SK-N-SH (cell line): ENCODE results near the gene TINAGL1. TPM values are rescaled to one million over a fixed set of nuclear protein-coding genes. Genes with fewer than 3 reads are reported as not detected.
A peak's percentile ranks its signal among the peaks of the same experiment; 100 is the strongest.

ENCODE experiments used
- CTCF ChIA-PET: fragments of 300-600, 350-600 bp; formaldehyde crosslinking; extraction: SDS; loops from one replicate; lab custom pipeline; 2021; lab: Yijun Ruan, JAX
- POLR2A ChIA-PET: fragments of 350-600 bp; sonication (Branson Sonifier 250); formaldehyde crosslinking; extraction: SDS; loops from one replicate; lab custom pipeline; 2020; ENCODE audit warnings: antibody characterized with exemption, inconsistent platforms; lab: Yijun Ruan, JAX
- DNase-seq: peaks from one replicate; pipeline ENCODE4 v3.0.0; 2012
- H2AFZ ChIP-seq: fragments of 200-600 bp; sonication (generic); 2 replicates; pipeline ENCODE4 v1.8.1; 2016; ENCODE audit warnings: antibody characterized with exemption, mild to moderate bottlenecking, low read depth
- H3F3A ChIP-seq: fragments of 200-600 bp; sonication (generic); replicated peaks from 2 replicates; pipeline ENCODE3; 2016; ENCODE audit warnings: antibody characterized with exemption, mild to moderate bottlenecking; ENCODE audit not compliant: insufficient read depth
- H3K27ac ChIP-seq, 2 experiments: fragments of 200-500 bp in 1 of 2; fragments of 200-600 bp in 1 of 2; sonication (Bioruptor generic) in 1 of 2; sonication (generic), shearing (Covaris generic) in 1 of 2; 2 replicates each; pipeline versions ENCODE4 v1.5.1 to v1.6.1; 2014 to 2016; ENCODE audit warnings: low read depth in 2 of 2, inconsistent platforms in 1 of 2, low read length in 1 of 2, mild to moderate bottlenecking in 1 of 2, mixed read lengths in 1 of 2
- H3K27me3 ChIP-seq: fragments of 200-600 bp; sonication (generic), shearing (Covaris generic); 2 replicates; pipeline ENCODE4 v1.6.1; 2016; ENCODE audit warnings: mixed run types; ENCODE audit not compliant: insufficient read depth
- H3K36me3 ChIP-seq, 2 experiments: fragments of 200-500 bp in 1 of 2; fragments of 200-600 bp in 1 of 2; sonication (Bioruptor generic) in 1 of 2; sonication (generic) in 1 of 2; replicated peaks in 1 of 2; 2 replicates each; pipeline versions ENCODE3 to v1.5.1; 2014 to 2016; ENCODE audit warnings: low read length in 1 of 2, mild to moderate bottlenecking in 1 of 2; ENCODE audit not compliant: insufficient read depth in 2 of 2, control insufficient read depth in 1 of 2
- H3K4me1 ChIP-seq, 2 experiments: fragments of 200-500 bp in 1 of 2; fragments of 200-600 bp in 1 of 2; sonication (Bioruptor generic) in 1 of 2; sonication (generic), shearing (Covaris generic) in 1 of 2; 2 replicates each; pipeline versions ENCODE4 v1.5.1 to v1.6.1; 2014 to 2016; ENCODE audit warnings: low read depth in 1 of 2, low read length in 1 of 2, mixed run types in 1 of 2; ENCODE audit not compliant: insufficient read depth in 2 of 2, control insufficient read depth in 1 of 2
- H3K4me2 ChIP-seq: fragments of 200-600 bp; sonication (generic), shearing (Covaris generic); 2 replicates; pipeline ENCODE4 v1.6.1; 2017; ENCODE audit warnings: mixed run types
- H3K4me3 ChIP-seq, 2 experiments: fragments of 200-500 bp in 1 of 2; fragments of 200-600 bp in 1 of 2; sonication (Bioruptor generic) in 1 of 2; sonication (generic), shearing (Covaris generic) in 1 of 2; 2 replicates each; pipeline versions ENCODE4 v1.5.1 to v1.8.1; 2014 to 2016; ENCODE audit warnings: low read depth in 2 of 2, inconsistent platforms in 1 of 2, low read length in 1 of 2, mild to moderate bottlenecking in 1 of 2, mixed read lengths in 1 of 2, moderate library complexity in 1 of 2
- H3K79me2 ChIP-seq: fragments of 200-600 bp; sonication (generic); 2 replicates; pipeline ENCODE4 v1.8.1; 2017; ENCODE audit warnings: mild to moderate bottlenecking; ENCODE audit not compliant: insufficient read depth
- H3K9ac ChIP-seq: fragments of 200-600 bp; sonication (generic); 2 replicates; pipeline ENCODE4 v1.6.1; 2017; ENCODE audit warnings: mixed run types
- H3K9me2 ChIP-seq: fragments of 200-600 bp; sonication (generic); 2 replicates; pipeline ENCODE4 v1.6.1; 2017; ENCODE audit warnings: mixed run types
- H3K9me3 ChIP-seq: fragments of 200-600 bp; sonication (generic); 2 replicates; pipeline ENCODE4 v1.6.1; 2017; ENCODE audit warnings: mixed run types, mild to moderate bottlenecking, moderate library complexity
- H4K20me1 ChIP-seq: fragments of 200-600 bp; sonication (generic); 2 replicates; pipeline ENCODE4 v1.6.1; 2017; ENCODE audit warnings: mild to moderate bottlenecking, mixed run types; ENCODE audit not compliant: insufficient read depth
- CHD2 ChIP-seq: fragments of 150-350 bp; IDR thresholded peaks from 2 replicates; pipeline ENCODE4 v1.6.1; 2018; ENCODE audit warnings: low read length; ENCODE audit not compliant: partially characterized antibody
- ELF1 ChIP-seq: IDR thresholded peaks from 2 replicates; pipeline ENCODE4 v1.4.0; 2012
- FOXJ3 ChIP-seq: sonication (generic); formaldehyde crosslinking; IDR thresholded peaks from 2 replicates; pipeline ENCODE4 v1.5.1; 2020; ENCODE audit warnings: mild to moderate bottlenecking, missing genetic modification reagents
- FOXM1 ChIP-seq: IDR thresholded peaks from 2 replicates; pipeline ENCODE4 v1.4.0; 2012; ENCODE audit warnings: low read depth, mild to moderate bottlenecking
- GABPA ChIP-seq: IDR thresholded peaks from 2 replicates; pipeline ENCODE4 v1.4.0; 2012; ENCODE audit warnings: low read depth, mild to moderate bottlenecking
- GATA2 ChIP-seq: sonication (generic); formaldehyde crosslinking; IDR thresholded peaks from 2 replicates; pipeline ENCODE4 v1.5.0; 2020; ENCODE audit warnings: mild to moderate bottlenecking, missing genetic modification reagents
- JUND ChIP-seq: IDR thresholded peaks from 2 replicates; pipeline ENCODE4 v1.4.0; 2012
- MEF2A ChIP-seq: IDR thresholded peaks from 2 replicates; pipeline ENCODE4 v1.4.0; 2012; ENCODE audit warnings: low read depth, borderline replicate concordance
- RCOR1 ChIP-seq: fragments of 150-350 bp; IDR thresholded peaks from 2 replicates; pipeline ENCODE4 v1.6.1; 2017; ENCODE audit warnings: antibody characterized with exemption, low read length
- RFX5 ChIP-seq: IDR thresholded peaks from 2 replicates; pipeline ENCODE4 v1.6.1; 2012; ENCODE audit warnings: mild to moderate bottlenecking, improper control_type of control experiment, low read length
- RXRA ChIP-seq: IDR thresholded peaks from 2 replicates; pipeline ENCODE4 v1.4.0; 2012; ENCODE audit warnings: low read depth, mild to moderate bottlenecking, borderline replicate concordance
- TCF12 ChIP-seq: IDR thresholded peaks from 2 replicates; pipeline ENCODE4 v1.4.0; 2012
- YY1 ChIP-seq: IDR thresholded peaks from 2 replicates; pipeline ENCODE4 v1.4.0; 2012; ENCODE audit warnings: low read depth, mild to moderate bottlenecking
- WGBS: methylation state at CpG from one replicate; pipeline ENCODE4 v1.1.6; 2017; ENCODE audit warnings: low lambda C conversion rate; 5-methylcytosine and 5-hydroxymethylcytosine counted together
- polyA plus RNA-seq, 3 experiments: library from polyadenylated mRNA; depleted of rRNA; stranded (reverse); fragments of >200 nt; gene quantifications; 2 replicates each; pipeline ENCODE4 v1.2.3, GENCODE V29; 2012
- TF ChIP-seq, protein P1 (sequence below): IDR thresholded peaks from 2 replicates; pipeline ENCODE4 v1.6.1; 2012; ENCODE audit warnings: mild to moderate bottlenecking, low read depth, low read length, moderate library complexity
- TF ChIP-seq, protein P2 (sequence below): IDR thresholded peaks from 2 replicates; pipeline ENCODE4 v1.4.0; 2012; ENCODE audit warnings: low read depth, borderline replicate concordance
- TF ChIP-seq, protein P3 (sequence below): fragments of 200-600 bp; sonication (generic); IDR thresholded peaks from 2 replicates; pipeline ENCODE4 v1.6.1; 2017; ENCODE audit warnings: antibody characterized with exemption, mild to moderate bottlenecking, moderate library complexity
- TF ChIP-seq, protein P4 (sequence below): IDR thresholded peaks from 2 replicates; pipeline ENCODE4 v1.4.0; 2012; ENCODE audit warnings: low read depth

TINAGL1 gene
- polyA plus RNA-seq, 1 of the 3 experiments (the other 2 are of a cell fraction) = not detected

DNA sequence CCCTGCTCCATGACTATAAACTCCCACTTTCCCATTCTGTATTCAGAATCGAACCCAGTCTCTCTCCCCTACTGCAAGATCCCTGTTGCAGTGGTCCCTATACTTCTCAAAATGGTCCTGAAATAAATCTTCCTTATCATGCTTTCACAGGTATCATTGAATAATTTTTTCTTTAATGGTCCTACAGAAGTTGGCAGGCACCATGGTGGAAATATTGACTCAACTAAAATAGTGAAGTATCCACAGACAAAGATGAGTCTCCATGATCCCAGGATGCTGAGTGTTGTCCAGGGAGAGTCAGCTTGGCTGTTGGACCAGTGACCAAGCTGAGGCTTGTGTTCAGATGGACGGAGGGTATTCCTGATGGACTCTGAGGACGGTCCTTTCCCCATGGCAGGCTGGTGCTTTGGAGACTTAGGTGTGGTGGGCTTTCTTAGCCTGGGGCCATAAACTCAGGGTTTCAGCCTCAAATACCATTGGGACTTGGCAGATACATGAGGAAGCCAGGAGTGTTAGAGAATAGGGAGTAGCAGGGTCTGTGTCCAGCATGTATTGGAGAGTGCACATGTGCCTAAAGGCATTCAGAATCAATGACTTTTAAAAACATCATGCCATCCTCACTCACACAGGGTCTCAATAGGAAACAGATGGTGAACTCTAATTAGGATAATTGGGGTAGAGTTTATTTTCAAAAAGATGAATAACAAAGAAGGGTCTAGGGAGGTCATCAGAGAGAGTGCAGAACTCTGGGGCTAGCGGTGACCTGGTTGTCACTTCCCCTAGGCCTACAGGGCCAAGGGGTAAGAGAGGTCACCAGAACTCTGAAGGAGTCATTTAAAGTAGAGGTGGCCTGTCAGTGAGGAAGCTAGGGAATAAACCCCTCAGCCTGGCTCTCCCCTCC, 19.8 kb downstream of the TINAGL1 start:
- Histone ChIP-seq H3K4me1 (peaks cover 9 to 10% of the 10 kb centered on the region in 2 experiments), H3K27ac (peak overlapping the region in 1 of 2 experiments; percentile 16; a peak in 2 of 4 replicates), H4K20me1 (no peaks in the 10 kb centered on the region), H3K9me2 (no peaks in the 10 kb centered on the region), H3F3A (peaks cover 6% of the 10 kb centered on the region), H2AFZ (no peak overlapping the region), H3K9ac (no peak overlapping the region), H3K4me2 (no peak overlapping the region), H3K36me3 (no peaks in the 10 kb centered on the region), H3K4me3 (no peak overlapping the region), H3K79me2 (no peaks in the 10 kb centered on the region), H3K27me3 (no peaks in the 10 kb centered on the region), H3K9me3 (no peaks in the 10 kb centered on the region)
- no peak for TF ChIP-seq GATA2
- TF ChIP-seq, protein P1, sequence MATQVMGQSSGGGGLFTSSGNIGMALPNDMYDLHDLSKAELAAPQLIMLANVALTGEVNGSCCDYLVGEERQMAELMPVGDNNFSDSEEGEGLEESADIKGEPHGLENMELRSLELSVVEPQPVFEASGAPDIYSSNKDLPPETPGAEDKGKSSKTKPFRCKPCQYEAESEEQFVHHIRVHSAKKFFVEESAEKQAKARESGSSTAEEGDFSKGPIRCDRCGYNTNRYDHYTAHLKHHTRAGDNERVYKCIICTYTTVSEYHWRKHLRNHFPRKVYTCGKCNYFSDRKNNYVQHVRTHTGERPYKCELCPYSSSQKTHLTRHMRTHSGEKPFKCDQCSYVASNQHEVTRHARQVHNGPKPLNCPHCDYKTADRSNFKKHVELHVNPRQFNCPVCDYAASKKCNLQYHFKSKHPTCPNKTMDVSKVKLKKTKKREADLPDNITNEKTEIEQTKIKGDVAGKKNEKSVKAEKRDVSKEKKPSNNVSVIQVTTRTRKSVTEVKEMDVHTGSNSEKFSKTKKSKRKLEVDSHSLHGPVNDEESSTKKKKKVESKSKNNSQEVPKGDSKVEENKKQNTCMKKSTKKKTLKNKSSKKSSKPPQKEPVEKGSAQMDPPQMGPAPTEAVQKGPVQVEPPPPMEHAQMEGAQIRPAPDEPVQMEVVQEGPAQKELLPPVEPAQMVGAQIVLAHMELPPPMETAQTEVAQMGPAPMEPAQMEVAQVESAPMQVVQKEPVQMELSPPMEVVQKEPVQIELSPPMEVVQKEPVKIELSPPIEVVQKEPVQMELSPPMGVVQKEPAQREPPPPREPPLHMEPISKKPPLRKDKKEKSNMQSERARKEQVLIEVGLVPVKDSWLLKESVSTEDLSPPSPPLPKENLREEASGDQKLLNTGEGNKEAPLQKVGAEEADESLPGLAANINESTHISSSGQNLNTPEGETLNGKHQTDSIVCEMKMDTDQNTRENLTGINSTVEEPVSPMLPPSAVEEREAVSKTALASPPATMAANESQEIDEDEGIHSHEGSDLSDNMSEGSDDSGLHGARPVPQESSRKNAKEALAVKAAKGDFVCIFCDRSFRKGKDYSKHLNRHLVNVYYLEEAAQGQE = no peak
- POLR2A ChIA-PET = no interaction called here
- WGBS = 78% methylated on average over 4 of the region's 4 CpGs
- DNase-seq = peak; percentile 55
- CTCF ChIA-PET = interaction anchor here (1.0 to 6.0 kb wide), 6 partner anchors 8 to 82 kb away, joined by 3 to 37 read pairs (median 6); partner anchors contain the start of gene HCRTR1

DNA sequence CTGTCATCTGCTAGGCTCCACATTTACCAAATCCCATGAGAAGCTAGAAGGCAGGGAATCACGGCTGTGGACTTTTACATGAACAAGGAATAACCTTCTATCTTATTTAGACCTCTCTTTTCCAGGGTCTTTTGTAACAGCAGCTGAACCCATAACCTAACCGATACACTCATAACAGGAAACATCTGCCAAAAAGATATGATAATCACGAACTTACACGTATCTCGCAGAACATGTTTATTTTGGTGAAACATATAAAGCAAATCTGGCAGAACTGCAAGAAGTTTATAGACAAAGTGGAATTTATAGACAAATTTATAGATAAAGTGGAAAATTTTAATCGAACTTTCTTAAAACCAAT, 20.4 kb downstream of the TINAGL1 start:
- Histone ChIP-seq H2AFZ (no peak overlapping the region), H3K9ac (no peak overlapping the region), H3K4me2 (no peak overlapping the region), H3K79me2 (no peaks in the 10 kb centered on the region), H3F3A (peaks cover 6% of the 10 kb centered on the region), H3K36me3 (no peaks in the 10 kb centered on the region), H3K9me2 (no peaks in the 10 kb centered on the region), H3K27me3 (no peaks in the 10 kb centered on the region), H3K4me3 (no peak overlapping the region), H3K9me3 (no peaks in the 10 kb centered on the region), H4K20me1 (no peaks in the 10 kb centered on the region), H3K27ac (peak overlapping the region in 1 of 2 experiments; percentile 16; a peak in 1 of 4 replicates), H3K4me1 (peaks cover 6 to 9% of the 10 kb centered on the region in 2 experiments)
- 71% methylated on average over 6 of the region's 6 CpGs for WGBS
- TF ChIP-seq, protein P2, sequence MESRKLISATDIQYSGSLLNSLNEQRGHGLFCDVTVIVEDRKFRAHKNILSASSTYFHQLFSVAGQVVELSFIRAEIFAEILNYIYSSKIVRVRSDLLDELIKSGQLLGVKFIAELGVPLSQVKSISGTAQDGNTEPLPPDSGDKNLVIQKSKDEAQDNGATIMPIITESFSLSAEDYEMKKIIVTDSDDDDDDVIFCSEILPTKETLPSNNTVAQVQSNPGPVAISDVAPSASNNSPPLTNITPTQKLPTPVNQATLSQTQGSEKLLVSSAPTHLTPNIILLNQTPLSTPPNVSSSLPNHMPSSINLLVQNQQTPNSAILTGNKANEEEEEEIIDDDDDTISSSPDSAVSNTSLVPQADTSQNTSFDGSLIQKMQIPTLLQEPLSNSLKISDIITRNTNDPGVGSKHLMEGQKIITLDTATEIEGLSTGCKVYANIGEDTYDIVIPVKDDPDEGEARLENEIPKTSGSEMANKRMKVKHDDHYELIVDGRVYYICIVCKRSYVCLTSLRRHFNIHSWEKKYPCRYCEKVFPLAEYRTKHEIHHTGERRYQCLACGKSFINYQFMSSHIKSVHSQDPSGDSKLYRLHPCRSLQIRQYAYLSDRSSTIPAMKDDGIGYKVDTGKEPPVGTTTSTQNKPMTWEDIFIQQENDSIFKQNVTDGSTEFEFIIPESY = no peak
- TF ChIP-seq FOXJ3 (CRISPR knock-in tag) (no peak), RXRA (no peak), YY1 (no peak), RFX5 (no peak), ELF1 (no peak), FOXM1 (no peak), MEF2A (no peak), TCF12 (no peak), RCOR1 (no peak), CHD2 (no peak), GABPA (no peak), JUND (no peak)
- TF ChIP-seq, protein P3, sequence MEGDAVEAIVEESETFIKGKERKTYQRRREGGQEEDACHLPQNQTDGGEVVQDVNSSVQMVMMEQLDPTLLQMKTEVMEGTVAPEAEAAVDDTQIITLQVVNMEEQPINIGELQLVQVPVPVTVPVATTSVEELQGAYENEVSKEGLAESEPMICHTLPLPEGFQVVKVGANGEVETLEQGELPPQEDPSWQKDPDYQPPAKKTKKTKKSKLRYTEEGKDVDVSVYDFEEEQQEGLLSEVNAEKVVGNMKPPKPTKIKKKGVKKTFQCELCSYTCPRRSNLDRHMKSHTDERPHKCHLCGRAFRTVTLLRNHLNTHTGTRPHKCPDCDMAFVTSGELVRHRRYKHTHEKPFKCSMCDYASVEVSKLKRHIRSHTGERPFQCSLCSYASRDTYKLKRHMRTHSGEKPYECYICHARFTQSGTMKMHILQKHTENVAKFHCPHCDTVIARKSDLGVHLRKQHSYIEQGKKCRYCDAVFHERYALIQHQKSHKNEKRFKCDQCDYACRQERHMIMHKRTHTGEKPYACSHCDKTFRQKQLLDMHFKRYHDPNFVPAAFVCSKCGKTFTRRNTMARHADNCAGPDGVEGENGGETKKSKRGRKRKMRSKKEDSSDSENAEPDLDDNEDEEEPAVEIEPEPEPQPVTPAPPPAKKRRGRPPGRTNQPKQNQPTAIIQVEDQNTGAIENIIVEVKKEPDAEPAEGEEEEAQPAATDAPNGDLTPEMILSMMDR = no peak
- TF ChIP-seq, protein P4, sequence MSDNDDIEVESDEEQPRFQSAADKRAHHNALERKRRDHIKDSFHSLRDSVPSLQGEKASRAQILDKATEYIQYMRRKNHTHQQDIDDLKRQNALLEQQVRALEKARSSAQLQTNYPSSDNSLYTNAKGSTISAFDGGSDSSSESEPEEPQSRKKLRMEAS = no peak
- CTCF ChIA-PET = interaction anchor here (1.1 to 6.0 kb wide), 4 partner anchors 9 to 33 kb away, joined by 3 to 37 read pairs (median 17); partner anchors contain the start of gene HCRTR1
- DNase-seq = no peak
- POLR2A ChIA-PET = no interaction called here
